HTERT RPE-1 (cell line): ENCODE results near the gene ROCK1.

Source experiments
- in situ Hi-C: fragments of 300-500 bp; cut with MboI; formaldehyde crosslinking; loops from 4 replicates; pipeline ENCODE4 v1.14.3; 2020; ENCODE audit warnings: low sequenced_read_pairs

The ROCK1 gene

GRCh38 chr18:21109936-21110712, 1.5 kb downstream of the ROCK1 start:
- in situ Hi-C loops, result no loop called here

- in situ Hi-C loops, result no loop called here
Observed at GRCh38 chr18:21105936-21106335, 5.7 kb downstream of the ROCK1 start.

GRCh38 chr18:21101172-21101571, 10.4 kb downstream of the ROCK1 start:
- in situ Hi-C loops, result no loop called here

GRCh38 chr18:21100678-21101077, 10.9 kb downstream of the ROCK1 start:
- in situ Hi-C loops, result no loop called here

GRCh38 chr18:21100146-21100545, 11.5 kb downstream of the ROCK1 start:
- in situ Hi-C loops, result no loop called here

GRCh38 chr18:21099442-21099841, 12.2 kb downstream of the ROCK1 start:
- in situ Hi-C loops, result no loop called here

- in situ Hi-C loops, result no loop called here
Observed at GRCh38 chr18:21096760-21097159, 14.9 kb downstream of the ROCK1 start.

- in situ Hi-C loops, result no loop called here
Observed at GRCh38 chr18:21093133-21093532, 18.5 kb downstream of the ROCK1 start.

- in situ Hi-C loops, result no loop called here
Observed at GRCh38 chr18:21090680-21091079, 20.9 kb downstream of the ROCK1 start.

- in situ Hi-C loops, result no loop called here
Observed at GRCh38 chr18:21085579-21086166, 25.9 kb downstream of the ROCK1 start.

GRCh38 chr18:21084511-21085078, 27.0 kb downstream of the ROCK1 start:
- in situ Hi-C loops, result no loop called here

- in situ Hi-C loops, result no loop called here
Observed at GRCh38 chr18:21083017-21083416, 28.6 kb downstream of the ROCK1 start.

GRCh38 chr18:21081426-21081825, 30.2 kb downstream of the ROCK1 start:
- in situ Hi-C loops, result no loop called here

GRCh38 chr18:21080576-21080975, 31.0 kb downstream of the ROCK1 start:
- in situ Hi-C loops, result no loop called here

GRCh38 chr18:21074336-21075323, 37.0 kb downstream of the ROCK1 start:
- in situ Hi-C loops, result no loop called here

- in situ Hi-C loops, result no loop called here
Observed at GRCh38 chr18:21073180-21073579, 38.4 kb downstream of the ROCK1 start.

GRCh38 chr18:21071071-21071470, 40.5 kb downstream of the ROCK1 start:
- in situ Hi-C loops, result no loop called here

GRCh38 chr18:21069468-21069867, 42.1 kb downstream of the ROCK1 start:
- in situ Hi-C loops, result no loop called here

GRCh38 chr18:21064347-21064746, 47.3 kb downstream of the ROCK1 start:
- in situ Hi-C loops, result no loop called here

GRCh38 chr18:21063011-21063410, 48.6 kb downstream of the ROCK1 start:
- in situ Hi-C loops, result no loop called here

GRCh38 chr18:21057112-21057511, 54.5 kb downstream of the ROCK1 start:
- in situ Hi-C loops, result no loop called here
